Limb (tissue), 2 donors: ENCODE measurements around the gene GJA5.

ENCODE experiments used
- DNase-seq, 2 donors: peaks; one replicate each; pipeline ENCODE4 v3.0.0-alpha.2; 2016; ENCODE audit errors: extremely low spot score in 2 of 2

GJA5 gene

GRCh38 chr1:147760481-147761260 lies at the start of gene GJA5:
Gene GJA5, minus strand, starts transcription at chr1:147760602. Its CDS starts 1,364 bp downstream, at chr1:147759238.
- no peak for DNase-seq

- no peak for DNase-seq
Observed at GRCh38 chr1:147809236-147809635, 48.8 kb upstream of the GJA5 start.

GRCh38 chr1:147808025-147808424 lies 47.6 kb upstream of the GJA5 start:
- no peak for DNase-seq

- no peak for DNase-seq
Observed at GRCh38 chr1:147807405-147807804, 47.0 kb upstream of the GJA5 start.

- no peak for DNase-seq
Observed at GRCh38 chr1:147804942-147805723, 44.7 kb upstream of the GJA5 start.

GRCh38 chr1:147800804-147801203 lies 40.4 kb upstream of the GJA5 start:
- DNase-seq: no peak

GRCh38 chr1:147798731-147799130 lies 38.3 kb upstream of the GJA5 start:
- no peak for DNase-seq

- DNase-seq: no peak
Observed at GRCh38 chr1:147794570-147794969, 34.2 kb upstream of the GJA5 start.

- DNase-seq: no peak
Observed at GRCh38 chr1:147791876-147792275, 31.5 kb upstream of the GJA5 start.

- DNase-seq: no peak
Observed at GRCh38 chr1:147787765-147788164, 27.4 kb upstream of the GJA5 start.

GRCh38 chr1:147786536-147786935 lies 26.1 kb upstream of the GJA5 start:
- no peak for DNase-seq

- DNase-seq: no peak
Observed at GRCh38 chr1:147785794-147786506, 25.5 kb upstream of the GJA5 start.

GRCh38 chr1:147784941-147785340 lies 24.5 kb upstream of the GJA5 start:
- no peak for DNase-seq

- no peak for DNase-seq
Observed at GRCh38 chr1:147781056-147781471, 20.7 kb upstream of the GJA5 start.

GRCh38 chr1:147777694-147778093 lies 17.3 kb upstream of the GJA5 start:
- DNase-seq: no peak

- no peak for DNase-seq
Observed at GRCh38 chr1:147773215-147773715, 12.9 kb upstream of the GJA5 start.

- DNase-seq: no peak
Observed at GRCh38 chr1:147772570-147772969, 12.2 kb upstream of the GJA5 start.

GRCh38 chr1:147771226-147772125 lies 11.1 kb upstream of the GJA5 start:
- no peak for DNase-seq

GRCh38 chr1:147769106-147769505 lies 8.7 kb upstream of the GJA5 start:
- no peak for DNase-seq

GRCh38 chr1:147768582-147768981 lies 8.2 kb upstream of the GJA5 start:
- DNase-seq: no peak

- no peak for DNase-seq
Observed at GRCh38 chr1:147768101-147768500, 7.7 kb upstream of the GJA5 start.
